Stimulated activated naive CD4-positive, alpha-beta T cell (primary cell): ENCODE measurements around the gene MTCH1.

ENCODE experiments used
- DNase-seq, 6 experiments: peaks; one replicate each; lab custom pipeline; 2025; lab: John Stamatoyannopoulos, UW

Gene MTCH1, protein sequence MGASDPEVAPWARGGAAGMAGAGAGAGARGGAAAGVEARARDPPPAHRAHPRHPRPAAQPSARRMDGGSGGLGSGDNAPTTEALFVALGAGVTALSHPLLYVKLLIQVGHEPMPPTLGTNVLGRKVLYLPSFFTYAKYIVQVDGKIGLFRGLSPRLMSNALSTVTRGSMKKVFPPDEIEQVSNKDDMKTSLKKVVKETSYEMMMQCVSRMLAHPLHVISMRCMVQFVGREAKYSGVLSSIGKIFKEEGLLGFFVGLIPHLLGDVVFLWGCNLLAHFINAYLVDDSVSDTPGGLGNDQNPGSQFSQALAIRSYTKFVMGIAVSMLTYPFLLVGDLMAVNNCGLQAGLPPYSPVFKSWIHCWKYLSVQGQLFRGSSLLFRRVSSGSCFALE

DNA sequence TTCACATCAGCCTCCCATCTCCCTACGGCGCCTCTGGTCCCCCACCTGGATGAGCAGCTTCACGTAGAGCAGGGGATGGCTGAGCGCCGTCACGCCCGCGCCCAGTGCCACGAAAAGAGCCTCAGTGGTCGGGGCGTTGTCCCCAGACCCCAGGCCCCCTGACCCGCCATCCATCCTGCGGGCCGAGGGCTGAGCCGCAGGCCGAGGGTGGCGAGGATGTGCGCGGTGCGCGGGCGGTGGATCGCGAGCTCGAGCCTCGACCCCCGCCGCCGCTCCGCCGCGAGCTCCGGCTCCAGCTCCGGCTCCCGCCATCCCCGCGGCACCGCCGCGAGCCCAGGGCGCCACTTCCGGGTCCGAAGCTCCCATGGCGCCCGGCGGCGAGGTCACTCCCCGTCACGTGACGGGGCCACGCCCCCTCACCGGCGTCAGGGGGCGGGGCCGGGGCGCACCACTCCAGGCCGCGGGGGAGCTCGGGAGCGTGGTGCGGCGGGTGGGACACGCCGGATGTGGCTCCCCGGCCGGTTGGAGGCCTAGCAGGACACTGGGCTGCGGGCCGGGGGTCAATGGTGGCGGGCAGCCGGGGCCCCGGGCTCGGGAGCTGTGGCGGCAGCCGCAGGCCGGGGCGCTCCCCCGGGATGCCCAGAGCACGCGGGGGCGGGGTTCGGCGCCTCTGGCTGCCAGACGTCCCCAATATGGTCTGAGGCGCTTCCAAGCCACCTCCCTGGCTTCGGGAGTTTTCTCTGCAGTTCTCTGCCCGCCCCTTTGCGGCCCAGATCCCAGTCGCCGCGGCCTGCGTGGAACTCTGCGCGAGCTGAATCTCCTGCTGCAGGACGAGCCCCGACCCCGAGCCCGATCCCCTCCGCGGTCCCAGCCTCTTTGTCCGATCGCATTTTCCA, at the start of gene MTCH1:
Gene MTCH1, minus strand, starts transcription at position 389 of the 896 bp plus-strand sequence. Its CDS starts 23 bp downstream, at position 366.
- peak; percentile 81 to 93 (median 86) for DNase-seq

DNA sequence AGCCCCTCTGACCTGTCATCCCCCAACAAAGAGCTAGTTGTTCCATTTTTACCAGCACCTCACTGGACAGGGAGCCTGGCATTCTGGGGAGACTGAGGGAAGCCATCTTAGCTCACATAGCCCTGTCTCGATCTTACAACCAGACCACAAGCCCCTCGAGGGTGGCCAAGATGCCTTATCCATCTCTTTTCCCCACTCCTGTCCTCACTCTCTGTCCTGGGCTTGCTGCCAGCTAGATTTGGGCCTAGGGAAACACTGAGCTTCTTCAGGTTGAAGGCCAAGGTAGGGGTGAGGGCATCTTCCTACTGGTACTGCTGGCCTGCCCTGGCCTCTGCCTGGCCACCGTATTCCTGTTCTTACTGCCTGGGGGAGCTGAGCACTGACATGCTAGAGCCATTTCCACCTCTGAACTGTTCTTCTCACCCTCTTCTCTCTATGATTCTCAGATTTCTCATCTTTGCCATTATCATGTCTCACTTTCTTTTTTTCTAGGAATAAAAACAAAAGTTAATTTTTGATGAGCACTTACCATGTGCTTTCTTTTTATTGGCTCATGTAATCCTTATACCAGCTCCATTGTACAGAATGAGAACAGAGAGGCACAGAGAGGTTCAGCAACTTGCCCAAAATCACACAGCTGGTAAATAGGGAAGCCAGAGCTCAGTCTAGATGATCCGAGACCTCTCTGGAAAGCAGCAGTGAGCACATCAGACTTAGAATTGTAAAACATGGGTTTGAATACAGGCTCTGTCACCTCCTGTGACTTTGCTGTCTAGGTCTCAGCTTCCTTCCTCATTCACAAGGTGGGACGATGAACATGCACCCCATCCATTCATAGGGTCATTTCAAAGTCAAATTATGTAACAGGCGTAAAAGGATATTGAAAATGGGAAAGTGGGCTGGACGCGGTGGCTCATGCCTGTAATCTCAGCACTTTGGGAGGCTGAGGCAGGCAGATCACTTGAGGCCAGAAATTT, 48.1 kb upstream of the MTCH1 start:
- no peak for DNase-seq

DNA sequence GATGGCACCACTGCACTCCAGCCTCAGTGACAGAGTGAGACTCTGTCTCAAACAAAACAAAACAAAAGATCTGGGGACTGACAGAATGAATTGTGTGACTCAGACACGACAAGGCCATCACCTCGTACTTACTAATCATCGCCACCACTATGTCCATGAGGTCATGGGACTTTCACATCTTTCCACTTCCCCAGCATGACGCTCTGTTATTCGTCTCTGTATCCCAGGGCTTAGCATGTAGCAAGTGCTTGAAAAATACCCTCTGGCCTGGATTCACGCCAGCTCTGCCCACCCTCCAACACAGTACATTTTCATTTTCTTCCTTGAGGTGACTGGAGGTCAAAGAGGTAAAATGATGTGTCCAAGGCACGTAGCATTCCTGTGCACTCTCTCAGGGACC, 47.3 kb upstream of the MTCH1 start:
- no peak for DNase-seq

DNA sequence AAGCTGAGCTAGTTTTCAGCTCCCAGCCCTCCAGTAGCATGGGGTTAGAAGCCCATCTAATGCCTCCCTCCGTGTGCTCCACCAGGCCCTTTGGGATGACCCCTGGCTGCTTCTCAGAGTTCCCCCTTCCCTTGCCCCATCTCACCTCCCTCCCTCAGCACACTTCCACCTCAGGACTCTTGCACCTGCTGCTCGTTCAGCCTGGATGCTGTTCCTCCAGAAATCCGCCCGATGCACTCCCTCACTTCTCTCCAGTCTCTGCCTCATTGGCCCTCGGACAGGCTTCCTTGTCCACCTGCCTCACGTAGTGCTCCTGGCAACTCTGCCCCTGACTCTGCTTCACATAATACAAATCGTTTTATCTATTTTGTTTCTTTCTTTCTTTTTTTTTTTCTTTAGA, 46.2 kb upstream of the MTCH1 start:
- DNase-seq, result no peak

DNA sequence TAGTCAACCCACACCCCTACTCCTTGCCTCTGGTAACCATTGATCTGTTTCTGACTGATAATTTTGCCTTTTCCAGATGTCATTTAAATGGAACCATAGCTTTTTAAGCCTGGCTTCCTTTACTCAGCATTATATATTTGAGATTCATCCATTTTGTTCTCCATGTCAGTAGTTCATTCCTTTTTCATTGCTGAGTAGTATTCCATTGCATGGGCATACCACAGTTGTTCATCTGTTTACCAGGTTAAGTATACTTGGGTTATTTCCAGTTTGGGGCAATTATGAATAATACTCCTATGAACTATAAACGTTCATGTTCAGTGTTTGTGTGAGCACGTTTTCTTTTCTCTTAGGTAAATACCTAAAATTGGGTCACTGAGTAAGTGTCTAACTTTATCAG, 44.6 kb upstream of the MTCH1 start:
- DNase-seq, result no peak

DNA sequence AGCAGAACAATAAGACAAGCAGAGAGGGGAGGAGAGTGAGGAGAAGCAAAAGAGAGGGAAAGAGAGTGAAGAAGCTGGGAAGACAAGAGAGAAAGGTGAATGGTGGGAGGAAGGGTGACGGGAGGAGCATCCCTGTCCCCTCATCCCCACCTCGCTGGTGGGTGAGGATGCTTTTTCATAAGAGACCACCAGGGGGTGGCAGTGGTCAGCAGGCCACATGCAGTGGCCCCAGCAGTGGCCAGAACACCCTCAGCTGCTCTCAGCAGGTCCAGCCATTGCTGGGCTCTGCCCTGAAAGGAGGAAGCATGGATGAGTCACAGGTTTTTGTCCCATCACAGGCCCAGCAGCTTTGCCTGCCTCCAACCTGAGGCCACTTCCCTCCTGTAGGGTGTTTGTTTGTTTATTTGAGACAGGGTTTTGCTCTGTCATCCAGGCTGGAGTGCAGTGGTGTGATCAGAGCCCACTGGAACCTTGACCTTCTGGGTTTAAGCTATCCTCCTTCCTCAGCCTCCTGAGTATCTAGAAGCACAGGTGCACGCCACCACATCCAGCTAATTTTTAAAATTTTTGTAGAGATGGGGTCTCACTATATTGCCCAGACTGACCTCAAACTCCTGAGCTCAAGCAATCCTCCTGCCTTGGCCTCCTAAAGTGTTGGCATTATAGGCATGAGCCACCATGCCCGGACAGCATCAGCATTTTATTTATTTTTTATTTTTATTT, 43.4 kb upstream of the MTCH1 start:
- peak in 2 of 6 experiments; percentile 13 to 16 for DNase-seq

DNA sequence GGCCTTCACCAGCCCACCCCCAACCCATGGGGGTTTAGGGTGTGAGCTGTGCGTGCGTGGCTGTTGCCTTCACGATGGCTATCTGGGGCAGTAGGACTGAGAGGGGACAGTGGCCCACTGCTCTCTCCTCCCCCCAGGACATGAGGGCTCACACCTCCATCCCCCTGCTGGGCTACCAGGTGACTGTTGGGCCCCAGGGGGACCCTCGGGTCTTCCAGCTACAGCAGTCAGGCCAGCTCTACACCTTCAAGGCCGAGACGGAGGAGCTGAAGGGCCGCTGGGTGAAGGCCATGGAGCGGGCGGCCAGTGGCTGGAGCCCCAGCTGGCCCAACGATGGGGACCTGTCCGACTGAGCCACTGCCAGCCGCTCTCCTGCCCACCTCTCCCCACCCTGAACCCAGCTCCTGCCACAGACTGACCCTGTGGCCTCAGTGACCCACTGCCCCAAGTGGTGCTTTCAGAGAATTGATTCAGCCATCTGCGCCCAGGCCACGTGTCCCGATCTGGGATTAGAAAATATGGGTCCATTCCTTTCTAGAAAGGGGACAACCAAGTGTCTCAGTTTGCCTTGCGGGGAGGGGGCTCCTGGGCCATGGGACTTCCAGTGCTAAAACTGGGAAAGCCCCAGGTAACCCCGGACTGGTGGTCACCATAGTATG, 41.9 kb upstream of the MTCH1 start:
- no peak for DNase-seq

DNA sequence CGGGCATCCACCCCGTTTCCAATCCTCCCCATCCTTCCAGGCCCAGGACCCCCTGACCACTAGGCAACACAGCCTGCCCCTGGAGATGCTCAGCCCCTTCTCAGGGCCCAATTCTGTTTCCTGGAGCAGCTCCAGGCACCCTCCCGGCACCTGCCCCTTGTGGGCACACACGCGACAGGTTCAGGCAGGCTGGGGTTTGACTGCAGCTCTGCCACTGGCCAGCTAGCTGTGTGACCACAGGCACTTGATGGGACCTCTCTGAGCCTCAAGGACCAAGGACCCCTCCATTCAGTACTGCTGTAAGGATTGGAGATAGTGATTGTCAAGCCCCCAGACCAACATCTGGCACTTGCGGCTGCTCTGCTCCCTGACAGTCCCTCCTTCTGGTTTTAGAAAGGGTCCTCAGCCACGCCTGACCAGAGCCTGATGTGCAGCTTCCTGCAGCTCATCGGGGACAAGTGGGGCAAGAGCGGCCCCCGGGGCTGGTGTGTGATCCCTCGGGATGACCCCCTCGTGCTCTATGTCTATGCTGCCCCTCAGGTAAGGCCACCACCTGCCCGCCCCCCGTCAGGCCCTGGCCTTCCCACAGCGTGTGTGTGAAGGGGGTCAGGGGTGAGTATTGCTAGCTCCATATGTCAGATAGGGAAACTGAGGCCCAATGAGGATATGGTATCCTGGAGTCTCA, 41.2 kb upstream of the MTCH1 start:
- no peak for DNase-seq

DNA sequence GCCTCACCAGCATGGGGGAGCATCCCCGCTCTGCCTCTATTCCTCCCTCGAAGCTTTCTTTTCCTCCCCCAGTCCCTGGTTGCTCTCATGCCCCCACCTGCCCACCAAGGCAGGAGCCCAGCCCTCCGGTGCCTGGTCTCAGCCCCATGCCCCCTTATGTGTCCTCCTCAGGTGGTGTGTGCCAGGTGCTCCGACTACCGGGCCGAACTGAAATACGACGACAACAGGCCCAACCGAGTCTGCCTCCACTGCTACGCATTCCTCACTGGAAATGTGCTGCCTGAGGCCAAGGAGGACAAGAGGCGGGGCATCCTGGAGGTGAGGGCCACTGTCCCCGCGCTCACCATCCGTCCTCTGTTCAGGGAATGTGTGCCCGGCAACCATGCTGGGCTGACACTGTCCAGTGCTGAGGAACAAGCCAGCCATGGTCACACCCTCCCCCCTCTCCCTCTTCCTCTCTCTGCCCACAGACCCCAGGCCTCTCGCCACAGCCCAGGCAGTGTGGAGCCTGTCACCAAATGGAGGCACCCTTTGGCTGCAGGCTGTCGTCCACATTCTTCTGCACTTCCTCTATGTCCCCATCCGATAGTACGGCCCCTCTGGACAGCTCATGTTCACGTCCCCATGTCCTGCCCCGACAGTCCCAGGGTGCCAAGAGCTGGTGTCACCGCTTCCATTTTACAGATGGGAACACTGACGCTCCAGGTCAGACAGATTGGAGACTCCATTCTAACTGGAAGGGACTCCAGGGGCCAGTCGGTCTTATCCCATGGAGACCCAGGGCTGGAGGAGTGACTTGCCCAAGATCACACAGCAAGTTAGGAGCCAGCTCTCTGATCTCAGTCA, 39.8 kb upstream of the MTCH1 start:
- DNase-seq, result no peak

DNA sequence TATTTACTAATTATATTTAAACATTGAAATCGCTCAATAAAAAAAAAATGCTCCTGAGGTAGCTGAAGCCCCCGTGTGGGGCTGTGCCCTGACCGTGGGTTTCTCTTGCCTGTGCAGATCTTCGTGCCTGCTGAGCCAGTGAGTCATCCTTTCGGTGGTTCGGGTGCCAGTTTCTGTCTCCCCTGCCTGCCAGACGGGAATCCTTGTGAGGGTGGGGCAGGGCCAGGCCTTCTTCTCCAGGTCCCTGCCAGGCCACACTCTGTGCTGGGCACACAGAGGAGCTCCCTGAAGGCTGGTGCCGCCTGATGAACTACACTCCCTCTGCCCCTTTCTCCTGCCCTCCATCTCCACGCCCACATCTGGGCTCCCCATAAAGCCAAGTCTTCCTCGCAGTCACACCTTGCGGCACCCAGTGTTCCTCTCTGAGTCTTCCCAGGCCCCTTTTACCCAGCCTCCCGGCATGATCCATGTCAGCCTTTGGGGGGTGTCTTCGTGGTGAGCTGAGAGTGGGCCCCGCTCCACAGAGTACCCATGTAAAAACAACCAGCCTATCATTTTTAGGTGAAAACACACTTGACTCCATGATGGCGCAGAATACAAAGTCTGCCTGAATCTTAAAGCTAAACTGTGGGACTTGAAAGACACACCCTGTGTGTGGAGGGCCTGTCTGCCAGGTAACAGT, 38.8 kb upstream of the MTCH1 start:
- no peak for DNase-seq

DNA sequence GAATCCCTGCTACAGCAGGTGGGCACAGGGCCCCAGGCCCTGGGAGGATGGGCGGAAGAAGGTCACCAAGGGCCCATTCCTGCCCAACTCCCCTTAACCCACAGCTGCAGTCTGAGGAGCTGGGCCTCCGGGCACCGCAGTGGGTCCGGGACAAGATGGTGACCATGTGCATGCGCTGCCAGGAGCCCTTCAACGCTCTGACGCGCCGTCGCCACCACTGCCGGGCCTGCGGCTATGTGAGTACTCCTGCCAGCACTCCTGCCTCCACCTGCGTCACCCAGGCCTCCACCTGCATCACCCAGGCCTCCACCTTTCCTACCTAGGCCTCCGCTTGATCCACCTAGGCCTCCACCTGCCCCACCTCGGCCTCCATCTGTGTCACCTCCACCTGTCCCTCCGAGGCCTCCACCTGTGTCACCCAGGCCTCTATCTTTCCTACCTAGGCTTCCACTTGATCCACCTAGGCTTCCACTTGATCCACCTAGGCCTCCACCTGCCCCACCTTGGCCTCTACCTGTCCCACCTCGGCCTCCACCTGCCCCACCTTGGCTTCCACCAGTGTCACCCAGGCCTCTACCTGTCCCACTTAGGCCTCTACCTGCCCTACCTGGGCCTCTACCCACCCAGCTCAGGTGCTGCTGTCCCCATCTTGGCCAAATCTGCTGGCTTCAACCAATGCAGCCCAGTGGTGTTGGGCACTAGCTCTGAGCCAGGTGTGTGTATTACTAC, 36.3 kb upstream of the MTCH1 start:
- no peak for DNase-seq

DNA sequence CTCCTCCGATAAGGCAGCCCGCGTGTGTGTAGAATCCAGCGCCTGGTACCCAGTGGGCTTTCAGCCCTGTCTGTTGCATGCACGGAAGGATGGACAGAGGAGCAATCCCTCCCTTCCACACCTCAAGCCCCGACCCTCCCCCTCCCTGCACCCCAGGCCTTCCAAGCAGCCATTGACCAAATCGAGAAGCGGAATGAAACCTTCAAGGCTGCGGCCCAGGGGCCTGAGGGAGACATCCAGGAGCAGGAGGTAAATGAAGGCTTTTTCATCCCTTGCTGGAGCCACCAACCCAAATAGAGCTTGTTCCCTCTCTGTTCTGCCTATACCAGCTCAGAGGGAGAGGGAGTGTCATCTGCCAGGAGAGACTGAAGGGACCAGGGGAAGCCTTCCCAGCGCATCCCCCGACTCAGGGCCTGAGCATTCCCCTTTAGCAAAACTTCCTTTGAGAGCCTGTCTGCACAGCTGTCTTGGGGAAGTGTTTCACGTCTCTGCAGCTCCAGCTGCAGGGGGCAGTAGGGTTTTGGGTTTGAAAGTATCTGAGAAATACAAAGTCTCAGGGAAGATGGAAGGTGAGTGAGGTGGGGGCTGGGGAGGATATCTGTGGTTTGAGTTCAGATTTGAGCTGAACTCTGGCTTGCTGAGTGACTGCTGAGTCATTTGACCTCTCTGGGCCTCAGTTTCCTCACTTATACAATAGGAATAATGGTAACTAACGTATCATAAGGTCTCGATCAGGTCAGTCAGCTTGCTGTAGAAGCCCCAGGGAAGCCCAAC, 35.5 kb upstream of the MTCH1 start:
- DNase-seq, result peak; percentile 49 to 81 (median 70)

DNA sequence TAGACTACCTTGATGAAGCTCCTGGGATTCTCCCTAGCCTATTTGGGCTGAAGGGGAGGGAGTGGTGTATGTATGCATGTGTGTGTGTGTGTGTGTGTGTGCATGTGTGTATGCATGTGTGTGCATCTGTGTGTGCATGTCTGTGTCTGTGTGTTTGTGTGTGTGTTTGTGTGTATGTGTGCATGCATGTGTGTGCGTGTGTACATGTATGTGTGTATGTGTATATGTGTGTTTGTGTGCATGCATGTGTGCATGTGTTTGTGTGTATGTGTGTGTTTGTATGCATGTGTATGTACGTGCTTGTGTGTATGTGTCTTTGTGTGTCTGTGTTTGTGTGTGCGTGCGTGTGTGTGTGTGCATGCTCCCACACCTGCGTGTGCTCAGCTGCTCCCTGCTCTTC, 34.8 kb upstream of the MTCH1 start:
- DNase-seq, result no peak

DNA sequence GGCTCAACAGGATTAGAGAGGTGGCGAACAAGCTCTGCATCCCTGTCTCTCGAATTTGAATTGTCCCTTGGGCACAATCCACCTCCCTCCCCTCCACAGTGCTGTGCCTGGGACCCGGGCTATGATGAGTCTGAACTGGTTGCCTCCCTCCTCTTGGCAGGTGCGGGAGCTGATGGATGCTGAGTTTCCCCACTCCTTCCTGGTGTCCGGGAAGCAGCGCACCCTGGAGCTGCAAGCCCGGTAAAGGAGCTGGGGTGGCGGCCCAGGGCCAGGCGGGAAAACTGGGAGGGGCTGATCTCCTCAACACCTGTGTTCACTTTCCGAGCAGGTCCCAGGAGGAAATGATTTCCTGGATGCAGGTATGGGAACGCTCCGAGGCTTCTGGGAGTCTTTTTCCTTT, 34.4 kb upstream of the MTCH1 start:
- no peak for DNase-seq

DNA sequence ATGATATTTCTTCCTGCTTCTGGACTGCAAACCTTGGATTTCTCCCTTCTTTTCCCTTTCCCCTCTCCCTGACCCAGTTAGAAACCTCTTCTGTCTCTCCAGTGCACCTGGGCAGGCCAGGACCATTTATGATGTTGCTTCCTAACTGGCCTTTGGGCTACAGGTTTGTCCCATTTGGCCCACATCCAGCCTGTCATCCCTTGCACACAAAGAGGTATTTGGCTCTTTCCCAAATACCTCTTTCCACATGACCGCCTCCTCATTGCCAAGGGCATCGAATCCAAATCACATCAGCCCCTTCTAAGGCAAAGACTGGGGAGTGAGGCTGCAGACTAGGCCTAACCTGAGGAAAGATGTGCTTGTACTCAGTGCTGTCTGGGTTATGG, 33.1 kb upstream of the MTCH1 start:
- no peak for DNase-seq

DNA sequence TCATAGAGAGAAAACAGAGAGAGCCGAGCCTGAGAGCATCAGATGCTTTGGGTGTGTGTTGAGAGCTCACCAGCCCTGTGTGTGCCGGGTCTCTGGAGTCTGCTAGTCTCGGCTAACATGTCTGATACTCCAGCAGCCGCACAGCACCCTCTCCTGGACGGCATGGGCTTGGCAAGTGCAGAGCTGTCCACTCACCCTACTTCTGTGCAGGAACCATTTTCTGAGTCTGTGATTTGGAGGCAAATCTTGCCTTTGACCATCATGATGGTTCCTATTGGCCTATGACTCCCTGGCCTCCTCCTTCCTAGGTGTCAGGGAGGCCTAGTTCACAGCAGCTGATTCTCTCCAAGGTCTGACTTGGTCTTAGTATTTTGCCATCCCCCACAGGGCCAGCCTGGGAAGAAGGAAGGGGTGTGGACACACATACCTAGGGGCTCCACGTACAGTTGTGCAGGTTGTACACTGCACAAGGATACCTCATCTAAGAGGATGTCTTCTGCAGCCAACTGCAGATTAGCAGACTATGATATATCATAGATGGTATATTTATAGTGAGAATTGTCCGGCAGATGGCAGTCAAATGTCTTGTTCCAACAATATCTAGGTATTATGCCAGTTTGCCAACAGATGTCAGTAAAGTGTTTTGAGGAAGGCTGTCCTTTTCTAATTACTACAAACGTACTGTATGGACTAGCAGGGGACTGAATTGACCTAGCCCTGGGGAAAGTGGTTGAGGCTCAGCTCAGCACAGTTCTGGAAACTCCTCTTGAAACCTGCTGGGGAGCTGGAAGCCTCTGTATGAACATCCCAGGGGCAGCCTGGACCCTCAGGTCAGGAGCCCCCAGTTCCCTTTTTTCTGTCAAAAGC, 32.4 kb upstream of the MTCH1 start:
- DNase-seq, result peak; percentile 70 to 85 (median 76)
